IPS-18c (cell line): Measurements from ENCODE around the gene FBXO8.
"Not testable (repeated sequence)": the region's sequence is repeated elsewhere in the genome, so short reads cannot be mapped to it uniquely, and the experiment has no call there.

Experiments used
- H3K4me3 ChIP-seq: 2 replicates; pipeline ENCODE4 v1.7.0; 2013; ENCODE audit warnings: low read depth, mild to moderate bottlenecking, low read length, moderate library complexity; ENCODE audit not compliant: insufficient read depth
- H3K9me3 ChIP-seq: one replicate; pipeline ENCODE4 v1.6.1; 2013; ENCODE audit warnings: mild to moderate bottlenecking, low read length, moderate library complexity; ENCODE audit not compliant: control insufficient read depth, insufficient read depth

Gene FBXO8

DNA sequence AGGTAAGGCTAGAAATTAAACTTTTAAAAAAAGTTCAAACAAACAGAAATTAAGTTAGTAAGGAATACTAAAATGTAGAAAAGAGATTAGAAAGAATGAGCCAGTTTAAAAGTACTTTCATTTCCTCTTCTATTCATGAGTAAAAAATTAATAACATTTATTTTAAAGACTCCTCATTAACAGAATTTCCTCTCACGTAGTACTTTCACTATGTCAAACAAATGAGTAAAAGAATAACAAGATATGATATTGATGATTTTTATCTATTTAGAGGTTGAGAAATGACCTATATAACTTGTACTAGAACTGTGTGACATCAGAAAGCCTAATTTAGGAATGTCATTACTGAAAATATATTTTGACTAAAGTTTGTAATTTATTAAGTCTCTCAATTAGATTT lies 22.0 kb downstream of the FBXO8 start:
- not testable (repeated sequence) for H3K4me3 ChIP-seq, H3K9me3 ChIP-seq

- H3K4me3 ChIP-seq: no peak overlapping the region
Observed at GRCh38 chr4:174260099-174260498, 23.4 kb downstream of the FBXO8 start.

GRCh38 chr4:174259580-174259979 lies 23.9 kb downstream of the FBXO8 start:
- Histone ChIP-seq H3K9me3 (no peaks in the 10 kb centered on the region), H3K4me3 (no peak overlapping the region)

More at GRCh38 chr4:174260099-174260498, 23.4 kb downstream of the FBXO8 start:
- H3K9me3 ChIP-seq: no peaks in the 10 kb centered on the region

- H3K4me3 ChIP-seq: no peak overlapping the region
- H3K9me3 ChIP-seq: no peaks in the 10 kb centered on the region
Observed at GRCh38 chr4:174256277-174256713, 27.2 kb downstream of the FBXO8 start.

- no peak overlapping the region for H3K4me3 ChIP-seq
- no peaks in the 10 kb centered on the region for H3K9me3 ChIP-seq
Observed at GRCh38 chr4:174255786-174256185, 27.7 kb downstream of the FBXO8 start.

DNA sequence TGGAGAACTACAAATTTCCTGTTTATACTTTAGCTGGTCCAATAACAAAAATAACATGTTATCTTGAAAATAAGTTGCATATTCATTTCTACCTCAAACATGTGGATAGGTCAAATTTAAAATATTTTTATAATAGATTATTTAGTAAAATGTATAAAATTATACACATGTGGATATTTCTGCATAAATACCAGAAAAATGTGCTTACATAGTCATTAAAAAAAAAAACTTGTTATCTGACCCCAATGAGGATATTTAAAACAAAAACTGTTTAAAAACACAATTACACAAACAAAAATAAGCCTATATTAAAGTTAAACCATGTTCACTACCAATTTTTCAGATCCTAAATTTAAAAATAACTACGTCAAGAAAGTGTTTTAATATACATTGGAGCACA lies 28.1 kb downstream of the FBXO8 start:
- H3K4me3 ChIP-seq: no peak overlapping the region
- H3K9me3 ChIP-seq: no peaks in the 10 kb centered on the region

DNA sequence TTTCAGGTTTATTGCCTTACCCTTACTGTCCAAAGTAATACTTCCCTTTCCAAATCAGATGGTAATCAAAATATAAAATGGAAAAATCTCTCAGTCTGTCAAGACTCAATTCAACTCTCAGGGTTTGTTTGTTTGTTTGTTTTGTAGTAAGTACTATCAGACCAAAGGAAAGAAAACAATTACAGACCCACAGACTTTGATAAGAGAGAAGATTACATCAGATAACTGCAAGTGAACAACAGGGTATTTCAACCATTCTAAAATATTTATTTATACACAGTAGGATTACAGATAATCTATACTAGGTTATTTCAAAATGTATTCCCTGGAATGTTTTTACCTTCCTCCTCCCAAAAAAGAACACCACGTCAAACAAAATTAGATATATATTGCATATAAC lies 28.9 kb downstream of the FBXO8 start:
- Histone ChIP-seq H3K9me3 (no peaks in the 10 kb centered on the region), H3K4me3 (no peak overlapping the region)

DNA sequence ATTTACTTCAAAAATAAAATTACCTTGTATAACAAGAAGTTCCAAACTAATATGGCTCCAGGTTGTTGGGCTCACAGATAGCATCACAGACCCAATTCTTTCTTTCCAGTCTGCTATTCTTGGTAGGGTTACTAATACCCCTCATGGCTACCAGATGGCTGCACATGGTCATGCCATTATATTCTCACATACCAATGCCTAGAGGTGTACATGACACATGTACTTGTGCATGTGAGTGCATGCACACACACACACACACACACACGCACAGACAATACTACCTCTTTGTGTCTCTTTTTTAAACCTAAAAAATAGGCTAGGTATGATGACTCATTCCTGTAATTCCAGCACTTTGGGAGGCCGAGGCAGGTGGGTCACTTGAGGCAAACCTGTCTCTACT lies 31.1 kb downstream of the FBXO8 start:
- Histone ChIP-seq H3K9me3 (no peaks in the 10 kb centered on the region), H3K4me3 (no peak overlapping the region)

GRCh38 chr4:174248407-174248806 lies 35.1 kb downstream of the FBXO8 start:
- Histone ChIP-seq H3K4me3 (no peak overlapping the region), H3K9me3 (no peaks in the 10 kb centered on the region)

GRCh38 chr4:174245714-174246113 lies 37.8 kb downstream of the FBXO8 start:
- no peak overlapping the region for H3K4me3 ChIP-seq
- no peaks in the 10 kb centered on the region for H3K9me3 ChIP-seq

DNA sequence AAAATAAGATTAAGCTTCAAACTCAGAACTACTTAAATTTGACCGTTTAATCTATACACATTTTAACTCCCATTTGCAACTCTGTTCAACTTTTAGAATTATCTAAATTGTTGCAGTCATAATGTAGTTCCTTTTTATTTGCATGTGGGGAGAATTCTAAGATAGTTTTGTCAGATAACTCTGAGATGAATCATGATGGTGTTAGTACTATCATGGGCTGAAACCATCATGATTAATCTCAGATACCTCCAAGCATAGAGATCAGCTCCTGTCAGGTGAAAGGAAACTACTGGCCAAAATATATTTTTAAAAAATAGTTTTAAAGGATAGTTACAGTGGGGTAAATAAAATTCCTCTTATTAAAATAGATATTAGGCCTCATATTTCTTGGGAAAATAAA lies 39.0 kb downstream of the FBXO8 start:
- Histone ChIP-seq H3K4me3 (no peak overlapping the region), H3K9me3 (no peaks in the 10 kb centered on the region)

DNA sequence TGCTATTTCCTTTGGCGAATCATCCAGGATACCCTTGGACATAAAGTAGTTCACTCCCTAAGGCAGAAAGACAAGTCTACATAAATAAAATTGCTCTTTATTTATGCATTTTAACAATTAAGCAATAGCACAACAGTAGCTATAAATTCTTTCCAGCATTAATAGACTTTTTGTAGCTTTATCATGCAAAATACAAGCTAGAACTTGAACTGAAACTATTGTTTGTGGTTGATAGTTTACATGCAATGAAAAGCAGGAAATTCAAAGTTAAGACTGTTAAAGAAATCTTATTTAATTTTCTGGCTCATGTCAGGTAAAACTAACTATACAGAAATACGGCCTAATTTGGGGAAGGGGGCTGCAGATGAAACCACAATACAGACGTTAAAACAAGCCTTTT lies 42.3 kb downstream of the FBXO8 start:
- Histone ChIP-seq H3K4me3 (no peak overlapping the region), H3K9me3 (no peaks in the 10 kb centered on the region)

DNA sequence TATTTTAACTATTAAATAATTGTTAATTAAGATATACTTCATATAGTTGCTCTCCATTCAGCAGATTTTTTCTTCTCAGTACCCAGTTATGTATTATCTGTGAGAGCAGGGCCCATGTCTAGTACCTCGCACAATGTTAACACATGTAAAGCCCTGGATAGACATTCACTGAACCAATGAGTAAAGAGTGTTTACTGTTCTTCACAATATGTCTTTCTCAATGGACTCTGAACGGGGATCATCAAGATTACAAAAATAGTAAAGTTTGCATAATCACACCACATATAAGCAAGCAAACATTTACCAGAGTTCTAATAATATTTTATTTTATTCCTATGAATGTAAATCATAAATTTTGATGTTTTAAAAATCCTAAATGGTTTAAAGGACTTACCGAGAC lies 47.1 kb downstream of the FBXO8 start:
- no peak overlapping the region for H3K4me3 ChIP-seq

DNA sequence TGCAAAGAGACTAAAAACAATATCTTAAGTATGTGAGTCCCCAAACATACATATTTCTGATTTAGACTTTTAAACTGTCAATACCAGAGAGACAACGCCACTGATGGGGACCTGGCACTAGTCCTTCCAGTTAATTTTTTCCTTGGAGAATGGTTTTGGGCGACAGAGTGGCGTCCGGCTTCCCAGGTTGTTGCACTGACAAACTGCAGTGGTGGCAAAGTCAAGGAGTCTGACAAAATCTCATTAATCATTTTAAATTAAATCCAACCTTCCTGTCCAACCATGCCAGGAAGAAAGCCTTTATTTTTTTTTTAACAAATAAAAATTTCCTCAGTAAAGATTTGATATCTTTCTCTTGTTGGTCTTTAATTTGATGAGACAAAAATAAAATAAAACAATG lies 52.8 kb downstream of the FBXO8 start:
- Histone ChIP-seq H3K4me3 (no peak overlapping the region), H3K9me3 (no peaks in the 10 kb centered on the region)

More for the DNA sequence above, 47.1 kb downstream of the FBXO8 start:
- no peaks in the 10 kb centered on the region for H3K9me3 ChIP-seq

DNA sequence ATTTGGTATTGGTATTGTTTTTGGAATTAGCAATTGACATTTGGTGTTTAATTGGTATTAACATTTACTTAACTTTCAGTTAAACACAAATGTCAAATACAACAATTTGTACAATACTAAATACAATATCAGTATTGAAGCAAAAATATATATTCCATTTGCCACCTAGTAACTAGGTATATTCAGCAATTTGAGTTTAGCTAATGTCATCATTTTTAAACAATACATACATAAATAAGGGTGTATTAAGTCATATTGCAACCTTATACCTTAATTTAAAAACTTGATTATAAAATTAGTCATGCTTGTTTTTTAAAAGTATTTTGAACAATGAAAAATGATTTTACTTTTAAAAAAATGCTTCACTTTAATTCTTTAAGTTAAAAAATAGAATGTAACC lies 53.3 kb downstream of the FBXO8 start:
- no peaks in the 10 kb centered on the region for H3K9me3 ChIP-seq
- no peak overlapping the region for H3K4me3 ChIP-seq

- Histone ChIP-seq H3K9me3 (no peaks in the 10 kb centered on the region), H3K4me3 (no peak overlapping the region)
Observed at GRCh38 chr4:174228988-174229387, 54.5 kb downstream of the FBXO8 start.

DNA sequence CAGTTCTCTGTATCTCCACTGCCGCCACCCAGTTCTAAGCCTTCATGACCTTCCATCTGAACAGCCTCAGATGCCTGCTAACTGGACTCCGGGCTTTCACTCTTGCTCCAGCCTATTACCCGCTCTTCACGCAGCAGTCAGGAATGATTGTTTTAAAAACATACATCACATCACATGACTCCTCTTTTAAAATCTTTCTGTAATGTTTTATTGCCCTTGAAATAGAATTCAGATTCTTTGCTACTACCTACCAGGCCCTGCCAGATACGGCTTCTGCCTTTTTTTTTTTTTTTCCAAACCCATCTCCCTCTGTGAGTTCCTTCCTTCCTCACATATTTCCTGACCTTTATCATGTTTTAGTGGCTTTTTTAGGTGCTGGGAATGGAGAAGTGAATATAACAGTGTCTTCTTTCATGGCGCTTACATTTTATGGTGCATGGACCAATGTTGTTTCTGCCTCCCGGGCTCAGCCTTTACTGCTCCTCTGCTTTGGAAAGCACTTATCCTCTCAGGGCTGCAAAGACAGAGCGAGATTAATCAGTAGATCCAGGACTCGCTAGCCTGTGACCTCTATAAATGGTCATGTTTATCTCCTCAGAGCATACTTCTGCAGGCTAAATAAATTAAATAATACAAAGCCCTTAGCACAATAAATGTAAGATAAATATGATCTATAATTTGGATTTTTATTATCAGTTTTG lies 58.0 kb downstream of the FBXO8 start:
- no peaks in the 10 kb centered on the region for H3K9me3 ChIP-seq

DNA sequence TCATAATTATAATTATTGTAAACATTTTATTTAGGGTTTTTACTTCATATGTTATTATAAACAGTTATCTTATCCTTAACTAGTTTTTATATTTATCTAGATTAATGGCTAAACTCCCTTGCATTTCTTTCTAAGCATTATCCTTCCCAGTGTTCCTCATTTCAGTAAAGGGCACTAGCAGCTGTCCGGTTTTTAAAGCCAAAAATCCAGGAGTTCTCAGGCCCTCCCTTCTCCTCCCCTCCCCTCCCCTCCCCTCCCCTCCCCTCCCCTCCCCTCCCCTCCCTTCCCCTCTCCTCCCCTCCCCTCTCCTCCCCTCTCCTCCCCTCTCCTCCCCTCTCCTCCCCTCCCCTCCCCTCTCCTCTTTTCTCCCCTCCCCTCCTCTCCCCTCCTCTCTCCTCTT lies 58.9 kb downstream of the FBXO8 start:
- Histone ChIP-seq H3K4me3 (no peak overlapping the region), H3K9me3 (no peaks in the 10 kb centered on the region)

More for the DNA sequence above, 58.0 kb downstream of the FBXO8 start:
- no peak overlapping the region for H3K4me3 ChIP-seq

GRCh38 chr4:174222266-174222872 lies 61.1 kb downstream of the FBXO8 start:
- Histone ChIP-seq H3K9me3 (no peaks in the 10 kb centered on the region), H3K4me3 (no peak overlapping the region)
